Activated naive CD8-positive, alpha-beta T cell (primary cell): ENCODE results near the gene CCNYL1.
"Not testable (repeated sequence)": the region's sequence is repeated elsewhere in the genome, so short reads cannot be mapped to it uniquely, and the experiment has no call there.

Experiments used
- H3K27ac Mint-ChIP-seq: one replicate; pipeline ENCODE4 v1.8.0; 2021; ENCODE audit warnings: mixed read lengths
- H3K27me3 Mint-ChIP-seq: one replicate; pipeline ENCODE4 v1.8.0; 2021; ENCODE audit warnings: mixed read lengths
- H3K36me3 Mint-ChIP-seq: one replicate; pipeline ENCODE4 v1.8.0; 2021; ENCODE audit warnings: mixed read lengths
- H3K4me1 Mint-ChIP-seq: one replicate; pipeline ENCODE4 v1.8.0; 2021; ENCODE audit warnings: low read depth, mixed read lengths
- H3K4me3 Mint-ChIP-seq: one replicate; pipeline ENCODE4 v1.8.0; 2021; ENCODE audit warnings: mild to moderate bottlenecking, mixed read lengths
- H3K9me3 Mint-ChIP-seq: one replicate; pipeline ENCODE4 v1.8.0; 2021; ENCODE audit warnings: low read depth, mixed read lengths

Gene CCNYL1

GRCh38 chr2:207719008-207719407 is 7.6 kb downstream of the CCNYL1 start:
- H3K4me1 Mint-ChIP-seq = peaks cover 15% of the 10 kb centered on the region

GRCh38 chr2:207719655-207720054 is 8.2 kb downstream of the CCNYL1 start:
- not testable (repeated sequence) for H3K36me3 Mint-ChIP-seq, H3K4me3 Mint-ChIP-seq, H3K27me3 Mint-ChIP-seq, H3K9me3 Mint-ChIP-seq, H3K27ac Mint-ChIP-seq
- peaks cover 17% of the 10 kb centered on the region for H3K4me1 Mint-ChIP-seq

More at GRCh38 chr2:207719008-207719407, 7.6 kb downstream of the CCNYL1 start:
- Mint-ChIP-seq H3K27me3 (no peaks in the 10 kb centered on the region), H3K27ac (no peak overlapping the region), H3K4me3 (no peak overlapping the region), H3K9me3 (no peaks in the 10 kb centered on the region), H3K36me3 (no peaks in the 10 kb centered on the region)

- H3K4me3 Mint-ChIP-seq = no peak overlapping the region
- peaks cover 18% of the 10 kb centered on the region for H3K4me1 Mint-ChIP-seq
- H3K27ac Mint-ChIP-seq = no peak overlapping the region
Measured at GRCh38 chr2:207720517-207721187, 9.2 kb downstream of the CCNYL1 start.

GRCh38 chr2:207722773-207723424 is 11.5 kb downstream of the CCNYL1 start:
- Mint-ChIP-seq H3K4me3 (no peak overlapping the region), H3K4me1 (peaks cover 35% of the 10 kb centered on the region), H3K36me3 (no peaks in the 10 kb centered on the region), H3K27ac (no peak overlapping the region), H3K27me3 (no peaks in the 10 kb centered on the region), H3K9me3 (no peaks in the 10 kb centered on the region)

More at GRCh38 chr2:207720517-207721187, 9.2 kb downstream of the CCNYL1 start:
- no peaks in the 10 kb centered on the region for H3K9me3 Mint-ChIP-seq
- H3K36me3 Mint-ChIP-seq = no peaks in the 10 kb centered on the region
- no peaks in the 10 kb centered on the region for H3K27me3 Mint-ChIP-seq

GRCh38 chr2:207723425-207723787 is 12.0 kb downstream of the CCNYL1 start:
- not testable (repeated sequence) for H3K36me3 Mint-ChIP-seq, H3K27ac Mint-ChIP-seq, H3K9me3 Mint-ChIP-seq, H3K27me3 Mint-ChIP-seq, H3K4me3 Mint-ChIP-seq
- H3K4me1 Mint-ChIP-seq = peaks cover 37% of the 10 kb centered on the region

- peaks cover 37% of the 10 kb centered on the region for H3K4me1 Mint-ChIP-seq
- H3K9me3 Mint-ChIP-seq = no peaks in the 10 kb centered on the region
- H3K36me3 Mint-ChIP-seq = no peaks in the 10 kb centered on the region
- peak overlapping the region; percentile 18 for H3K27ac Mint-ChIP-seq
- H3K27me3 Mint-ChIP-seq = no peaks in the 10 kb centered on the region
- H3K4me3 Mint-ChIP-seq = no peak overlapping the region
Measured at GRCh38 chr2:207724113-207724512, 12.7 kb downstream of the CCNYL1 start.

GRCh38 chr2:207725873-207726578 is 14.6 kb downstream of the CCNYL1 start:
- Mint-ChIP-seq H3K27ac (no peak overlapping the region), H3K9me3 (no peaks in the 10 kb centered on the region), H3K4me1 (peaks cover 33% of the 10 kb centered on the region), H3K4me3 (no peak overlapping the region), H3K27me3 (no peaks in the 10 kb centered on the region), H3K36me3 (peaks cover 4% of the 10 kb centered on the region)

- Mint-ChIP-seq H3K27me3 (no peaks in the 10 kb centered on the region), H3K27ac (peak overlapping the region; percentile 2), H3K4me3 (no peak overlapping the region), H3K36me3 (peaks cover 4% of the 10 kb centered on the region), H3K9me3 (no peaks in the 10 kb centered on the region), H3K4me1 (peaks cover 33% of the 10 kb centered on the region)
Measured at GRCh38 chr2:207727261-207727660, 15.8 kb downstream of the CCNYL1 start.

GRCh38 chr2:207729465-207729998 is 18.1 kb downstream of the CCNYL1 start:
- no peaks in the 10 kb centered on the region for H3K27me3 Mint-ChIP-seq
- H3K4me3 Mint-ChIP-seq = no peak overlapping the region
- no peak overlapping the region for H3K27ac Mint-ChIP-seq
- no peaks in the 10 kb centered on the region for H3K9me3 Mint-ChIP-seq
- H3K36me3 Mint-ChIP-seq = peaks cover 6% of the 10 kb centered on the region
- peaks cover 21% of the 10 kb centered on the region for H3K4me1 Mint-ChIP-seq

GRCh38 chr2:207731138-207731537 is 19.7 kb downstream of the CCNYL1 start:
- Mint-ChIP-seq H3K4me1 (peaks cover 16% of the 10 kb centered on the region), H3K9me3 (no peaks in the 10 kb centered on the region), H3K36me3 (peaks cover 13% of the 10 kb centered on the region), H3K27me3 (no peaks in the 10 kb centered on the region), H3K27ac (no peak overlapping the region), H3K4me3 (no peak overlapping the region)

- peaks cover 13% of the 10 kb centered on the region for H3K36me3 Mint-ChIP-seq
- no peaks in the 10 kb centered on the region for H3K9me3 Mint-ChIP-seq
- no peak overlapping the region for H3K27ac Mint-ChIP-seq
- no peak overlapping the region for H3K4me3 Mint-ChIP-seq
- no peaks in the 10 kb centered on the region for H3K4me1 Mint-ChIP-seq
- no peaks in the 10 kb centered on the region for H3K27me3 Mint-ChIP-seq
Measured at GRCh38 chr2:207733597-207734240, 22.3 kb downstream of the CCNYL1 start.

GRCh38 chr2:207734264-207734635 is 22.8 kb downstream of the CCNYL1 start:
- Mint-ChIP-seq H3K27ac (no peak overlapping the region), H3K27me3 (no peaks in the 10 kb centered on the region)

GRCh38 chr2:207734636-207735512 is 23.4 kb downstream of the CCNYL1 start:
- Mint-ChIP-seq H3K36me3 (peaks cover 9% of the 10 kb centered on the region), H3K27me3 (no peaks in the 10 kb centered on the region), H3K4me1 (no peaks in the 10 kb centered on the region), H3K27ac (no peak overlapping the region), H3K4me3 (no peak overlapping the region), H3K9me3 (no peaks in the 10 kb centered on the region)

More at GRCh38 chr2:207734264-207734635, 22.8 kb downstream of the CCNYL1 start:
- no peaks in the 10 kb centered on the region for H3K4me1 Mint-ChIP-seq
- peaks cover 13% of the 10 kb centered on the region for H3K36me3 Mint-ChIP-seq
- no peak overlapping the region for H3K4me3 Mint-ChIP-seq
- no peaks in the 10 kb centered on the region for H3K9me3 Mint-ChIP-seq

GRCh38 chr2:207735513-207735859 is 24.0 kb downstream of the CCNYL1 start:
- H3K4me1 Mint-ChIP-seq, H3K9me3 Mint-ChIP-seq, H3K4me3 Mint-ChIP-seq, H3K27ac Mint-ChIP-seq, H3K27me3 Mint-ChIP-seq: not testable (repeated sequence)
- peaks cover 11% of the 10 kb centered on the region for H3K36me3 Mint-ChIP-seq
